Dermis blood vessel endothelial cell (primary cell): ENCODE results near the gene ERAS. TPM values are rescaled to one million over a fixed set of nuclear protein-coding genes. Genes with fewer than 3 reads are reported as not detected.
"Not testable (repeated sequence)": the region's sequence is repeated elsewhere in the genome, so short reads cannot be mapped to it uniquely, and the experiment has no call there.

Experiments
- DNase-seq: peaks from one replicate; pipeline ENCODE4 v3.0.0; 2010
- total RNA-seq: library from RNA; depleted of rRNA; stranded (reverse); fragments of >200 nt; gene quantifications from 2 replicates; pipeline ENCODE4 v1.2.3, GENCODE V29; 2014

Gene ERAS
- total RNA-seq, 1 donor from 2014 or later: not detected

GRCh38 chrX:48798318-48798717 is 28.0 kb upstream of the ERAS start:
- no peak for DNase-seq

GRCh38 chrX:48800574-48801279 is 25.6 kb upstream of the ERAS start:
- no peak for DNase-seq

- DNase-seq: peak; percentile 98
Measured at GRCh38 chrX:48801280-48802088, 24.8 kb upstream of the ERAS start, which contains the start of gene HDAC6. HDAC6 (plus strand) TSS chrX:48802067; CDS start chrX:48802693, 626 bp downstream.

- peak; percentile 84 for DNase-seq
Measured at GRCh38 chrX:48802089-48802904, 24.0 kb upstream of the ERAS start.

- no peak for DNase-seq
Measured at GRCh38 chrX:48802905-48803200, 23.5 kb upstream of the ERAS start.

- no peak for DNase-seq
Measured at GRCh38 chrX:48806081-48806480, 20.2 kb upstream of the ERAS start.

- no peak for DNase-seq
Measured at GRCh38 chrX:48813644-48814043, 12.7 kb upstream of the ERAS start.

- no peak for DNase-seq
Measured at GRCh38 chrX:48814722-48815121, 11.6 kb upstream of the ERAS start.

- no peak for DNase-seq
Measured at GRCh38 chrX:48815266-48815665, 11.0 kb upstream of the ERAS start.

GRCh38 chrX:48816014-48816810 is 10.1 kb upstream of the ERAS start:
- no peak for DNase-seq

- no peak for DNase-seq
Measured at GRCh38 chrX:48818098-48818497, 8.2 kb upstream of the ERAS start.

GRCh38 chrX:48818866-48819265 is 7.4 kb upstream of the ERAS start:
- DNase-seq: no peak

- not testable (repeated sequence) for DNase-seq
Measured at GRCh38 chrX:48819394-48819793, 6.9 kb upstream of the ERAS start.

GRCh38 chrX:48823053-48823452 is 3.3 kb upstream of the ERAS start:
- no peak for DNase-seq

GRCh38 chrX:48824066-48824465 is 2.2 kb upstream of the ERAS start:
- DNase-seq: no peak

- DNase-seq: no peak
Measured at GRCh38 chrX:48826876-48827653, 752 bp downstream of the ERAS start.

GRCh38 chrX:48827654-48827968 is 1.3 kb downstream of the ERAS start:
- DNase-seq: no peak

GRCh38 chrX:48829016-48829735 is 2.9 kb downstream of the ERAS start:
- no peak for DNase-seq

GRCh38 chrX:48831136-48831908 is 5.0 kb downstream of the ERAS start:
- DNase-seq: no peak

- no peak for DNase-seq
Measured at GRCh38 chrX:48831909-48832291, 5.6 kb downstream of the ERAS start.
